ENCODE data around the gene CERT1.
"Not testable (repeated sequence)": the region's sequence is repeated elsewhere in the genome, so short reads cannot be mapped to it uniquely, and the experiment has no call there.

The CERT1 gene

GRCh38 chr5:75536694-75537360 is 25.4 kb upstream of the CERT1 start:
- TF ChIP-seq FOXM1 (IDR thresholded peaks at IDR 0.05; ENCODE audit: borderline replicate concordance), result no peak
- POLR2A ChIA-PET, result no interaction called here
- peak; percentile 8 for DNase-seq (ENCODE audit: extremely low spot score)
- CTCF ChIA-PET, result interaction anchor here (0.6 kb wide), 1 partner anchor 9 kb away, joined by 4 read pairs; no protein-coding TSS in a partner anchor

GRCh38 chr5:75536147-75536546 is 24.7 kb upstream of the CERT1 start:
- CTCF ChIA-PET, result no interaction called here
- TF ChIP-seq PKNOX1 (IDR thresholded peaks at IDR 0.05) (no peak), ZNF384 (IDR thresholded peaks at IDR 0.05) (no peak), SP1 (IDR thresholded peaks at IDR 0.05) (no peak), BHLHE40 (IDR thresholded peaks at IDR 0.05; ENCODE audit: borderline replicate concordance) (no peak), FOXM1 (IDR thresholded peaks at IDR 0.05; ENCODE audit: borderline replicate concordance) (no peak), NFRKB (IDR thresholded peaks at IDR 0.05) (no peak), FOXK2 (IDR thresholded peaks at IDR 0.05) (no peak), HDGF (IDR thresholded peaks at IDR 0.05; ENCODE audit: borderline replicate concordance) (no peak), CTBP1 (IDR thresholded peaks at IDR 0.05; ENCODE audit: borderline replicate concordance) (no peak), FOXA1 (IDR thresholded peaks at IDR 0.05) (no peak), ELF4 (IDR thresholded peaks at IDR 0.05) (no peak), ARNT (IDR thresholded peaks at IDR 0.05) (no peak), L3MBTL2 (conservative IDR thresholded peaks at IDR 0.05) (no peak), TARDBP (IDR thresholded peaks at IDR 0.05) (no peak), SUZ12 (IDR thresholded peaks at IDR 0.05) (no peak), LEF1 (IDR thresholded peaks at IDR 0.05; ENCODE audit: borderline replicate concordance) (no peak)
- POLR2A ChIA-PET, result no interaction called here
- DNase-seq (ENCODE audit: extremely low spot score), result no peak

GRCh38 chr5:75534734-75535133 is 23.3 kb upstream of the CERT1 start:
- no peak for DNase-seq (ENCODE audit: extremely low spot score)
- CTCF ChIA-PET, result no interaction called here
- TF ChIP-seq LEF1 (IDR thresholded peaks at IDR 0.05; ENCODE audit: borderline replicate concordance), result no peak
- no peak for TF ChIP-seq CTBP1 (IDR thresholded peaks at IDR 0.05; ENCODE audit: borderline replicate concordance)
- TF ChIP-seq PKNOX1 (IDR thresholded peaks at IDR 0.05), result no peak
- TF ChIP-seq SUZ12 (IDR thresholded peaks at IDR 0.05), result no peak
- TF ChIP-seq TARDBP (IDR thresholded peaks at IDR 0.05), result no peak
- POLR2A ChIA-PET, result no interaction called here

- POLR2A ChIA-PET, CTCF ChIA-PET: not testable (repeated sequence)
Measured at GRCh38 chr5:75533716-75534115, 22.3 kb upstream of the CERT1 start.

GRCh38 chr5:75532190-75532589 is 20.8 kb upstream of the CERT1 start:
- no peak for TF ChIP-seq NFRKB (IDR thresholded peaks at IDR 0.05)
- TF ChIP-seq ZNF384 (IDR thresholded peaks at IDR 0.05), result no peak
- no peak for TF ChIP-seq ARNT (IDR thresholded peaks at IDR 0.05)
- TF ChIP-seq ELF4 (IDR thresholded peaks at IDR 0.05), result no peak
- TF ChIP-seq SUZ12 (IDR thresholded peaks at IDR 0.05), result no peak
- TF ChIP-seq FOXK2 (IDR thresholded peaks at IDR 0.05), result no peak
- no peak for TF ChIP-seq SP1 (IDR thresholded peaks at IDR 0.05)
- TF ChIP-seq FOXM1 (IDR thresholded peaks at IDR 0.05; ENCODE audit: borderline replicate concordance), result no peak
- no peak for TF ChIP-seq LEF1 (IDR thresholded peaks at IDR 0.05; ENCODE audit: borderline replicate concordance)
- TF ChIP-seq PKNOX1 (IDR thresholded peaks at IDR 0.05), result no peak
- TF ChIP-seq HDGF (IDR thresholded peaks at IDR 0.05; ENCODE audit: borderline replicate concordance), result no peak
- TF ChIP-seq CTBP1 (IDR thresholded peaks at IDR 0.05; ENCODE audit: borderline replicate concordance), result no peak
- TF ChIP-seq TARDBP (IDR thresholded peaks at IDR 0.05), result no peak
- TF ChIP-seq BHLHE40 (IDR thresholded peaks at IDR 0.05; ENCODE audit: borderline replicate concordance), result no peak
- TF ChIP-seq L3MBTL2 (conservative IDR thresholded peaks at IDR 0.05), result no peak
- TF ChIP-seq FOXA1 (IDR thresholded peaks at IDR 0.05), result no peak
- DNase-seq (ENCODE audit: extremely low spot score), result no peak
- ChIA-PET CTCF (no interaction called here), POLR2A (no interaction called here)

More at GRCh38 chr5:75533716-75534115, 22.3 kb upstream of the CERT1 start:
- DNase-seq (ENCODE audit: extremely low spot score), result not testable (repeated sequence)

- ChIA-PET POLR2A (no interaction called here), CTCF (no interaction called here)
- TF ChIP-seq ELF4 (IDR thresholded peaks at IDR 0.05) (no peak), LEF1 (IDR thresholded peaks at IDR 0.05; ENCODE audit: borderline replicate concordance) (no peak), PKNOX1 (IDR thresholded peaks at IDR 0.05) (no peak), L3MBTL2 (conservative IDR thresholded peaks at IDR 0.05) (no peak), SUZ12 (IDR thresholded peaks at IDR 0.05) (no peak), FOXM1 (IDR thresholded peaks at IDR 0.05; ENCODE audit: borderline replicate concordance) (no peak), ZNF384 (IDR thresholded peaks at IDR 0.05) (no peak), FOXA1 (IDR thresholded peaks at IDR 0.05) (no peak), ARNT (IDR thresholded peaks at IDR 0.05) (no peak), NFRKB (IDR thresholded peaks at IDR 0.05) (no peak), BHLHE40 (IDR thresholded peaks at IDR 0.05; ENCODE audit: borderline replicate concordance) (no peak), HDGF (IDR thresholded peaks at IDR 0.05; ENCODE audit: borderline replicate concordance) (no peak), TARDBP (IDR thresholded peaks at IDR 0.05) (no peak), CTBP1 (IDR thresholded peaks at IDR 0.05; ENCODE audit: borderline replicate concordance) (no peak), SP1 (IDR thresholded peaks at IDR 0.05) (no peak), FOXK2 (IDR thresholded peaks at IDR 0.05) (no peak)
- DNase-seq (ENCODE audit: extremely low spot score), result no peak
Measured at GRCh38 chr5:75529185-75529584, 17.8 kb upstream of the CERT1 start.

Data from HEK293T (cell line).